ENCODE data around the gene LDLRAD4.

LDLRAD4 gene

GRCh38 chr18:13614641-13615288 lies 396.2 kb downstream of the LDLRAD4 start:
- Histone ChIP-seq H4K20me1 (ENCODE audit: low read depth, low read length) (no peaks in the 10 kb centered on the region), H2AFZ (ENCODE audit: low read depth, low read length, severe bottlenecking) (no peak overlapping the region), H3K27me3 (ENCODE audit: low read length) (no peaks in the 10 kb centered on the region), H3K27ac (ENCODE audit: low read depth, low read length) (peak overlapping the region; percentile 97), H3K9me3 (ENCODE audit: insufficient read depth, low read length) (no peaks in the 10 kb centered on the region), H3K4me3 (ENCODE audit: insufficient read depth, low read length, poor library complexity, severe bottlenecking) (peak overlapping the region; percentile 80), H3K9ac (ENCODE audit: low read length) (peak overlapping the region; percentile 75), H3K36me3 (ENCODE audit: low read length) (no peaks in the 10 kb centered on the region), H3K9me2 (replicated peaks; ENCODE audit: insufficient read depth, low read length) (no peaks in the 10 kb centered on the region), H3K79me2 (ENCODE audit: insufficient read depth, low read length) (peaks cover 13% of the 10 kb centered on the region; the same call in 1 of the 2 replicates), H3K4me2 (ENCODE audit: low read depth, low read length, poor library complexity, severe bottlenecking) (peak overlapping the region; percentile 90), H3F3A (ENCODE audit: insufficient read depth) (peaks cover 27% of the 10 kb centered on the region)
- no peak for TF ChIP-seq EZH2phosphoT487 (conservative IDR thresholded peaks at IDR 0.05; ENCODE audit: low read length)
- TF ChIP-seq CTCF (IDR thresholded peaks at IDR 0.05; ENCODE audit: insufficient read depth, low read length, poor library complexity, severe bottlenecking): no peak

- H3K36me3 ChIP-seq (ENCODE audit: low read length): no peaks in the 10 kb centered on the region
- H3K9me2 ChIP-seq (replicated peaks; ENCODE audit: insufficient read depth, low read length): no peaks in the 10 kb centered on the region
- H3K79me2 ChIP-seq (ENCODE audit: insufficient read depth, low read length): peaks cover 13% of the 10 kb centered on the region; the same call in 1 of the 2 replicates
- H3F3A ChIP-seq (ENCODE audit: insufficient read depth): peaks cover 25% of the 10 kb centered on the region
- no peak for TF ChIP-seq EZH2phosphoT487 (conservative IDR thresholded peaks at IDR 0.05; ENCODE audit: low read length)
- no peak for TF ChIP-seq CTCF (IDR thresholded peaks at IDR 0.05; ENCODE audit: insufficient read depth, low read length, poor library complexity, severe bottlenecking)
- H3K27me3 ChIP-seq (ENCODE audit: low read length): no peaks in the 10 kb centered on the region
- peak overlapping the region; percentile 90 for H3K4me2 ChIP-seq (ENCODE audit: low read depth, low read length, poor library complexity, severe bottlenecking)
- H2AFZ ChIP-seq (ENCODE audit: low read depth, low read length, severe bottlenecking): no peak overlapping the region
- H3K27ac ChIP-seq (ENCODE audit: low read depth, low read length): peak overlapping the region; percentile 97; the same call in 1 of the 2 replicates
- H3K4me3 ChIP-seq (ENCODE audit: insufficient read depth, low read length, poor library complexity, severe bottlenecking): no peak overlapping the region
- no peak overlapping the region for H3K9ac ChIP-seq (ENCODE audit: low read length)
- no peaks in the 10 kb centered on the region for H3K9me3 ChIP-seq (ENCODE audit: insufficient read depth, low read length)
- H4K20me1 ChIP-seq (ENCODE audit: low read depth, low read length): no peaks in the 10 kb centered on the region
Observed at GRCh38 chr18:13615432-13615861, 396.9 kb downstream of the LDLRAD4 start.

- H3K4me2 ChIP-seq (ENCODE audit: low read depth, low read length, poor library complexity, severe bottlenecking): peak overlapping the region; percentile 90
- no peak for TF ChIP-seq EZH2phosphoT487 (conservative IDR thresholded peaks at IDR 0.05; ENCODE audit: low read length)
- no peak for TF ChIP-seq CTCF (IDR thresholded peaks at IDR 0.05; ENCODE audit: insufficient read depth, low read length, poor library complexity, severe bottlenecking)
- H3F3A ChIP-seq (ENCODE audit: insufficient read depth): peaks cover 25% of the 10 kb centered on the region
- no peaks in the 10 kb centered on the region for H3K9me2 ChIP-seq (replicated peaks; ENCODE audit: insufficient read depth, low read length)
- H2AFZ ChIP-seq (ENCODE audit: low read depth, low read length, severe bottlenecking): no peak overlapping the region
- H3K79me2 ChIP-seq (ENCODE audit: insufficient read depth, low read length): peaks cover 13% of the 10 kb centered on the region; the same call in 1 of the 2 replicates
- no peak overlapping the region for H3K4me3 ChIP-seq (ENCODE audit: insufficient read depth, low read length, poor library complexity, severe bottlenecking)
- no peaks in the 10 kb centered on the region for H3K36me3 ChIP-seq (ENCODE audit: low read length)
- no peaks in the 10 kb centered on the region for H3K9me3 ChIP-seq (ENCODE audit: insufficient read depth, low read length)
- no peak overlapping the region for H3K27ac ChIP-seq (ENCODE audit: low read depth, low read length)
- H3K9ac ChIP-seq (ENCODE audit: low read length): no peak overlapping the region
- H3K27me3 ChIP-seq (ENCODE audit: low read length): no peaks in the 10 kb centered on the region
- no peaks in the 10 kb centered on the region for H4K20me1 ChIP-seq (ENCODE audit: low read depth, low read length)
Observed at GRCh38 chr18:13616041-13616440, 397.5 kb downstream of the LDLRAD4 start.

All from SU-DHL-6 (cell line).